Right lobe of liver (tissue), 6 donors: Measurements from ENCODE around the gene CUX1. TPM values are rescaled to one million over a fixed set of nuclear protein-coding genes. Genes with fewer than 3 reads are reported as not detected.

Source experiments
- ATAC-seq, 4 donors: fragments of 200-7000 bp; cut with Tn5 transposase; one replicate each; pipeline ENCODE4 v1.9.1; 2020; ENCODE audit warnings: mild to moderate bottlenecking in 4 of 4, moderate library complexity in 4 of 4
- DNase-seq, 3 donors: peaks; one replicate each; pipeline ENCODE4 v3.0.0-alpha.2; 2020
- H3K27ac ChIP-seq, 3 donors: fragments of 200-600 bp; one replicate each; pipeline ENCODE4 v1.8.0; 2022
- H3K27me3 ChIP-seq, 2 donors: fragments of 200-600 bp; one replicate each; pipeline ENCODE4 v1.8.0; 2022
- H3K36me3 ChIP-seq, 4 donors: fragments of 200-600 bp; sonication (generic) in 1 of 4; one replicate each; pipeline versions ENCODE4 v1.5.1 to v1.8.0; 2017 to 2022; ENCODE audit warnings: control low read depth in 1 of 4
- H3K4me1 ChIP-seq, 4 donors: fragments of 200-600 bp; sonication (generic) in 1 of 4; one replicate each; pipeline versions ENCODE4 v1.5.1 to v1.8.0; 2017 to 2022; ENCODE audit warnings: control low read depth in 1 of 4
- H3K4me3 ChIP-seq, 3 donors: fragments of 200-600 bp; one replicate each; pipeline ENCODE4 v1.8.0; 2022
- H3K9me3 ChIP-seq, 4 donors: fragments of 200-600 bp; sonication (generic) in 1 of 4; one replicate each; pipeline versions ENCODE4 v1.5.1 to v1.8.0; 2017 to 2022; ENCODE audit warnings: control low read depth in 1 of 4
- CTCF ChIP-seq, 4 donors: fragments of 200-600 bp in 3 of 4; fragments of 450-650 bp in 1 of 4; IDR thresholded peaks; one replicate each; pipeline versions ENCODE4 v1.5.1 to v1.8.0; 2016 to 2022; ENCODE audit warnings: antibody characterized with exemption in 4 of 4, mild to moderate bottlenecking in 2 of 4
- POLR2A ChIP-seq: fragments of 450-650 bp; IDR thresholded peaks from one replicate; pipeline ENCODE4 v1.6.1; 2017; ENCODE audit warnings: antibody characterized with exemption, mild to moderate bottlenecking
- WGBS: methylation state at CpG from one replicate; pipeline ENCODE4 v1.1.6; 2018; ENCODE audit warnings: low coverage, low lambda C conversion rate; ENCODE audit not compliant: insufficient coverage; ENCODE audit errors: missing lambda C conversion rate; 5-methylcytosine and 5-hydroxymethylcytosine counted together
- intact Hi-C, 2 donors: fragments of 100-400 bp; cut with DNase I; formaldehyde crosslinking; loops; one replicate each; pipeline versions ENCODE4 v1.11.2 to v1.14.1; 2022
- total RNA-seq, 6 experiments: library from RNA; depleted of rRNA in 2 of 6; stranded (reverse); fragments of >200 nt in 2 of 6; fragmentation: NEBNext Ultra II Directional in 3 of 6; extraction: Animal tissue kit (Norgen Biotek cat#: 25700) in 3 of 6; gene quantifications; one replicate each; pipeline versions ENCODE4 v1.1.0 to v1.2.4, GENCODE V29; 2016 to 2023
- donor health status: DM: no; HTN: yes; CAD: no.
- donor health status: DM: no; HTN: no; CAD: no.
- donor health status: DM: no; HTN: no; CAD: no.
- donor health status: DM: no; HTN: yes; CAD: no.
- donor health status: DM: no; HTN: yes; CAD: no.

The CUX1 gene
- total RNA-seq, 6 experiments from 2014 or later = 34.3 to 53.1 (median 40.6) TPM

- intact Hi-C loops = no loop called here
- no peak for ATAC-seq
- Histone ChIP-seq H3K36me3 (no peaks in the 10 kb centered on the region), H3K9me3 (no peaks in the 10 kb centered on the region), H3K27me3 (no peaks in the 10 kb centered on the region), H3K27ac (no peak overlapping the region), H3K4me3 (no peak overlapping the region), H3K4me1 (no peaks in the 10 kb centered on the region)
- DNase-seq = no peak
- TF ChIP-seq POLR2A (no peak), CTCF (IDR thresholded peaks at IDR 0.05) (no peak)
- 71% methylated on average over 5 of the region's 9 CpGs for WGBS
Measured at GRCh38 chr7:101775181-101775580, 42.2 kb upstream of the CUX1 start.

GRCh38 chr7:101778026-101778580, 39.3 kb upstream of the CUX1 start:
- Histone ChIP-seq H3K9me3 (no peaks in the 10 kb centered on the region), H3K36me3 (no peaks in the 10 kb centered on the region), H3K27ac (no peak overlapping the region), H3K4me1 (no peaks in the 10 kb centered on the region), H3K4me3 (no peak overlapping the region), H3K27me3 (no peaks in the 10 kb centered on the region)
- DNase-seq (no peak), ATAC-seq (no peak)
- 82% methylated on average over 11 of the region's 20 CpGs for WGBS
- TF ChIP-seq CTCF (IDR thresholded peaks at IDR 0.05) (no peak), POLR2A (no peak)
- intact Hi-C loops = no loop called here

GRCh38 chr7:101779267-101779666, 38.2 kb upstream of the CUX1 start:
- Histone ChIP-seq H3K4me3 (no peak overlapping the region), H3K36me3 (no peaks in the 10 kb centered on the region), H3K9me3 (no peaks in the 10 kb centered on the region), H3K27ac (no peak overlapping the region), H3K4me1 (peaks cover 0 to 3% (median 0%) of the 10 kb centered on the region in 4 donors), H3K27me3 (no peaks in the 10 kb centered on the region)
- DNase-seq = no peak
- 83% methylated on average over 1 of the region's 4 CpGs for WGBS
- no peak for TF ChIP-seq POLR2A
- TF ChIP-seq CTCF (IDR thresholded peaks at IDR 0.05) = no peak
- intact Hi-C loops = no loop called here
- ATAC-seq = no peak

GRCh38 chr7:101780281-101780680, 37.1 kb upstream of the CUX1 start:
- 65% methylated on average over 3 of the region's 3 CpGs for WGBS
- no peak for ATAC-seq

More at GRCh38 chr7:101780281-101780680, 37.1 kb upstream of the CUX1 start:
- peaks cover 0 to 7% (median 0%) of the 10 kb centered on the region in 4 donors for H3K4me1 ChIP-seq
- TF ChIP-seq CTCF (IDR thresholded peaks at IDR 0.05) = no peak
- TF ChIP-seq POLR2A = no peak
- intact Hi-C loops = no loop called here
- no peaks in the 10 kb centered on the region for H3K9me3 ChIP-seq
- no peaks in the 10 kb centered on the region for H3K27me3 ChIP-seq
- no peak for DNase-seq
- no peak overlapping the region for H3K27ac ChIP-seq
- H3K36me3 ChIP-seq = no peaks in the 10 kb centered on the region
- no peak overlapping the region for H3K4me3 ChIP-seq
